ENCODE data around the gene NPFFR1. TPM values are rescaled to one million over a fixed set of nuclear protein-coding genes. Genes with fewer than 3 reads are reported as not detected.

NPFFR1 gene
- total and polyA plus RNA-seq, 10 of the 15 experiments (the other 5 are each of a cell fraction or from before 2014, with no cell fraction given), result 0.03 TPM; not detected in 9

DNA sequence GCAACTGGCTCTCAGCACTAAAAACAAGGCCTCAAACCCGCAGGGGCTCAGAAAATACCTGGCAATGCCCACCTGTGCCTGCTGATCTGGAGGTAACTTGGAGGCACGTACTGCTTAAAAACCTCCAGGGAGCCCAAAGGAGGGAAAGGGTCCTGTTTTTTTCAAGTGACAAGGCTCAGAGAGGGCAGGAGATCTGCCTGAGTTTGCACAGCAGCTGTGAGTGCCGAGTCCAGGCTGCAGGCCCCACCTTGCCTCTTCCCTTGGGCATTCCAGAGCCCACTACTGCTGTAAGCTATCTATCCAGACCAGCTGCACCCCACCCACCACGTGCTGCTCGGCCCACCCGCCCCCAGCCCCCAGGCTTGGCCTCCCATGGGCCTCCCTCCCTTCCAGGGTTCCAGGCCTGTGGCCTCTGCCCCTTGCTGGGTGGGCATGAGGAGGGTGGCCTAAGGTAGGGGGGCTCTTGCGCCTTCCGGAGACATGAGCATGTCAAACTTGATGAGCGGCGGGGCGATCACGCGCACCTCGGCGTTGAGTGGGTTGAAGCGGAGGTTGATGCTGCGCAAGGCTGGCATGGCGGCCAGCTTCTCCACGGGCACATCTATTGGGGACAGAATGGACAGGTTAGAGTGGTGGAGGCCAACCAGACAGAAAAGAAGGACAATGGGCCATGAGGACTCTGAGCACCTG, 17.2 kb upstream of the NPFFR1 start:
- RAD21 ChIA-PET (ENCODE audit: unreplicated experiment), result no interaction called here
- 95% methylated on average over 16 of the region's 19 CpGs for WGBS (ENCODE audit: insufficient coverage, insufficient replicate concordance, low lambda C conversion rate, missing lambda C conversion rate)
- no peak for ATAC-seq

More for the DNA sequence above, 17.2 kb upstream of the NPFFR1 start:
- no peak for FAIRE-seq
- in situ Hi-C loops (cut with MboI) (no loop called here), intact Hi-C loops (cut with micrococcal nuclease; ENCODE audit: unreplicated experiment) (no loop called here)
- POLR2A ChIA-PET, result no interaction called here
- peaks cover 0 to 3% of the 10 kb centered on the region in 2 experiments; a peak in 2 of 4 replicates for H3K36me3 ChIP-seq (ENCODE audit: control insufficient read depth in 2 of 2, insufficient read depth in 2 of 2, low read length in 1 of 2)
- SMC1A ChIA-PET (ENCODE audit: uncharacterized antibody, unreplicated experiment), result interaction anchor here (1.1 kb wide), 1 partner anchor 56 kb away, joined by 4 read pairs; no protein-coding TSS in a partner anchor
- no peak overlapping the region for H3K4me3 ChIP-seq
- no peak overlapping the region for H3K9ac ChIP-seq (ENCODE audit: control insufficient read depth, insufficient read depth, low read length)
- H3K4me2 ChIP-seq (ENCODE audit: control insufficient read depth, insufficient read depth), result no peak overlapping the region
- no peaks in the 10 kb centered on the region for H3K79me2 ChIP-seq (ENCODE audit: control insufficient read depth, insufficient read depth, low read length)
- TF ChIP-seq ZBED1 (IDR thresholded peaks at IDR 0.05; ENCODE audit: borderline replicate concordance) (no peak), BACH1 (IDR thresholded peaks at IDR 0.05; ENCODE audit: borderline replicate concordance) (no peak), MEF2A (IDR thresholded peaks at IDR 0.05; ENCODE audit: insufficient read depth, low read depth, low read length) (no peak), SUZ12 (IDR thresholded peaks at IDR 0.05; ENCODE audit: unreplicated experiment) (no peak), CBX3 (IDR thresholded peaks at IDR 0.05; ENCODE audit: borderline replicate concordance, low read depth) (no peak), CEBPB (IDR thresholded peaks at IDR 0.05; ENCODE audit: borderline replicate concordance in 1 of 2, low read depth in 2 of 2, low read length in 2 of 2) (no peak), CREM (IDR thresholded peaks at IDR 0.05; ENCODE audit: low read depth) (no peak), GATAD2B (conservative IDR thresholded peaks at IDR 0.05; ENCODE audit: low read depth) (no peak)
- TF ChIP-seq, protein P1, sequence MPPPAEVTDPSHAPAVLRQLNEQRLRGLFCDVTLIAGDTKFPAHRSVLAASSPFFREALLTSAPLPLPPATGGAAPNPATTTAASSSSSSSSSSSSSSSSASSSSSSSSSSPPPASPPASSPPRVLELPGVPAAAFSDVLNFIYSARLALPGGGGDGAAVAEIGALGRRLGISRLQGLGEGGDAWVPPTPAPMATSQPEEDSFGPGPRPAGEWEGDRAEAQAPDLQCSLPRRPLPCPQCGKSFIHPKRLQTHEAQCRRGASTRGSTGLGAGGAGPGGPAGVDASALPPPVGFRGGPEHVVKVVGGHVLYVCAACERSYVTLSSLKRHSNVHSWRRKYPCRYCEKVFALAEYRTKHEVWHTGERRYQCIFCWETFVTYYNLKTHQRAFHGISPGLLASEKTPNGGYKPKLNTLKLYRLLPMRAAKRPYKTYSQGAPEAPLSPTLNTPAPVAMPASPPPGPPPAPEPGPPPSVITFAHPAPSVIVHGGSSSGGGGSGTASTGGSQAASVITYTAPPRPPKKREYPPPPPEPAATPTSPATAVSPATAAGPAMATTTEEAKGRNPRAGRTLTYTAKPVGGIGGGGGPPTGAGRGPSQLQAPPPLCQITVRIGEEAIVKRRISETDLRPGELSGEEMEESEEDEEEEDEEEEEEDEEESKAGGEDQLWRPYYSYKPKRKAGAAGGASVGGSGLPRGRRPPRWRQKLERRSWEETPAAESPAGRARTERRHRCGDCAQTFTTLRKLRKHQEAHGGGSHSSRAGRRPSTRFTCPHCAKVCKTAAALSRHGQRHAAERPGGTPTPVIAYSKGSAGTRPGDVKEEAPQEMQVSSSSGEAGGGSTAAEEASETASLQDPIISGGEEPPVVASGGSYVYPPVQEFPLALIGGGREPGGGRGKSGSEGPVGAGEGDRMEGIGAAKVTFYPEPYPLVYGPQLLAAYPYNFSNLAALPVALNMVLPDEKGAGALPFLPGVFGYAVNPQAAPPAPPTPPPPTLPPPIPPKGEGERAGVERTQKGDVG (CRISPR knock-in tag; IDR thresholded peaks at IDR 0.05), result no peak
- TF ChIP-seq, protein P2, sequence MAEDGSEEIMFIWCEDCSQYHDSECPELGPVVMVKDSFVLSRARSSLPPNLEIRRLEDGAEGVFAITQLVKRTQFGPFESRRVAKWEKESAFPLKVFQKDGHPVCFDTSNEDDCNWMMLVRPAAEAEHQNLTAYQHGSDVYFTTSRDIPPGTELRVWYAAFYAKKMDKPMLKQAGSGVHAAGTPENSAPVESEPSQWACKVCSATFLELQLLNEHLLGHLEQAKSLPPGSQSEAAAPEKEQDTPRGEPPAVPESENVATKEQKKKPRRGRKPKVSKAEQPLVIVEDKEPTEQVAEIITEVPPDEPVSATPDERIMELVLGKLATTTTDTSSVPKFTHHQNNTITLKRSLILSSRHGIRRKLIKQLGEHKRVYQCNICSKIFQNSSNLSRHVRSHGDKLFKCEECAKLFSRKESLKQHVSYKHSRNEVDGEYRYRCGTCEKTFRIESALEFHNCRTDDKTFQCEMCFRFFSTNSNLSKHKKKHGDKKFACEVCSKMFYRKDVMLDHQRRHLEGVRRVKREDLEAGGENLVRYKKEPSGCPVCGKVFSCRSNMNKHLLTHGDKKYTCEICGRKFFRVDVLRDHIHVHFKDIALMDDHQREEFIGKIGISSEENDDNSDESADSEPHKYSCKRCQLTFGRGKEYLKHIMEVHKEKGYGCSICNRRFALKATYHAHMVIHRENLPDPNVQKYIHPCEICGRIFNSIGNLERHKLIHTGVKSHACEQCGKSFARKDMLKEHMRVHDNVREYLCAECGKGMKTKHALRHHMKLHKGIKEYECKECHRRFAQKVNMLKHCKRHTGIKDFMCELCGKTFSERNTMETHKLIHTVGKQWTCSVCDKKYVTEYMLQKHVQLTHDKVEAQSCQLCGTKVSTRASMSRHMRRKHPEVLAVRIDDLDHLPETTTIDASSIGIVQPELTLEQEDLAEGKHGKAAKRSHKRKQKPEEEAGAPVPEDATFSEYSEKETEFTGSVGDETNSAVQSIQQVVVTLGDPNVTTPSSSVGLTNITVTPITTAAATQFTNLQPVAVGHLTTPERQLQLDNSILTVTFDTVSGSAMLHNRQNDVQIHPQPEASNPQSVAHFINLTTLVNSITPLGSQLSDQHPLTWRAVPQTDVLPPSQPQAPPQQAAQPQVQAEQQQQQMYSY (CRISPR knock-in tag; IDR thresholded peaks at IDR 0.05), result no peak
- TF ChIP-seq, protein P3, sequence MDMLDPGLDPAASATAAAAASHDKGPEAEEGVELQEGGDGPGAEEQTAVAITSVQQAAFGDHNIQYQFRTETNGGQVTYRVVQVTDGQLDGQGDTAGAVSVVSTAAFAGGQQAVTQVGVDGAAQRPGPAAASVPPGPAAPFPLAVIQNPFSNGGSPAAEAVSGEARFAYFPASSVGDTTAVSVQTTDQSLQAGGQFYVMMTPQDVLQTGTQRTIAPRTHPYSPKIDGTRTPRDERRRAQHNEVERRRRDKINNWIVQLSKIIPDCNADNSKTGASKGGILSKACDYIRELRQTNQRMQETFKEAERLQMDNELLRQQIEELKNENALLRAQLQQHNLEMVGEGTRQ (IDR thresholded peaks at IDR 0.05; ENCODE audit: borderline replicate concordance, low read depth, low read length), result no peak
- TF ChIP-seq, protein P4, sequence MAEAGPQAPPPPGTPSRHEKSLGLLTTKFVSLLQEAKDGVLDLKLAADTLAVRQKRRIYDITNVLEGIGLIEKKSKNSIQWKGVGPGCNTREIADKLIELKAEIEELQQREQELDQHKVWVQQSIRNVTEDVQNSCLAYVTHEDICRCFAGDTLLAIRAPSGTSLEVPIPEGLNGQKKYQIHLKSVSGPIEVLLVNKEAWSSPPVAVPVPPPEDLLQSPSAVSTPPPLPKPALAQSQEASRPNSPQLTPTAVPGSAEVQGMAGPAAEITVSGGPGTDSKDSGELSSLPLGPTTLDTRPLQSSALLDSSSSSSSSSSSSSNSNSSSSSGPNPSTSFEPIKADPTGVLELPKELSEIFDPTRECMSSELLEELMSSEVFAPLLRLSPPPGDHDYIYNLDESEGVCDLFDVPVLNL (IDR thresholded peaks at IDR 0.05; ENCODE audit: low read depth, low read length), result no peak
- H4K20me1 ChIP-seq (ENCODE audit: control insufficient read depth, insufficient read depth), result no peaks in the 10 kb centered on the region
- BruUV-seq (replicated peaks), result no TSS peak
- H3K4me1 ChIP-seq (ENCODE audit: control insufficient read depth, insufficient read depth, low read length), result no peaks in the 10 kb centered on the region
- DNase-seq (ENCODE audit: low read depth, low spot score), result no peak
- no peak overlapping the region for H2AFZ ChIP-seq (ENCODE audit: control insufficient read depth, low read depth, low read length)
- no peak overlapping the region for H3K27ac ChIP-seq (ENCODE audit: control insufficient read depth, insufficient read depth)
- CTCF ChIA-PET, result interaction anchor here (1.7 kb wide), 1 partner anchor 9 kb away, joined by 3 read pairs; no protein-coding TSS in a partner anchor
- H3K27me3 ChIP-seq (replicated peaks in 1 of 2; ENCODE audit: control insufficient read depth in 2 of 2, insufficient read depth in 2 of 2, low read length in 1 of 2), result no peaks in the 10 kb centered on the region
- no peaks in the 10 kb centered on the region for H3K9me3 ChIP-seq (replicated peaks; ENCODE audit: control insufficient read depth, insufficient read depth, low read length)
